Measurements from ENCODE around the gene IL17F. TPM values are rescaled to one million over a fixed set of nuclear protein-coding genes. Genes with fewer than 3 reads are reported as not detected.
A peak's percentile ranks its signal among the peaks of the same experiment; 100 is the strongest.

IL17F gene
- total and polyA plus RNA-seq, 2 experiments from 2014 or later = not detected

DNA sequence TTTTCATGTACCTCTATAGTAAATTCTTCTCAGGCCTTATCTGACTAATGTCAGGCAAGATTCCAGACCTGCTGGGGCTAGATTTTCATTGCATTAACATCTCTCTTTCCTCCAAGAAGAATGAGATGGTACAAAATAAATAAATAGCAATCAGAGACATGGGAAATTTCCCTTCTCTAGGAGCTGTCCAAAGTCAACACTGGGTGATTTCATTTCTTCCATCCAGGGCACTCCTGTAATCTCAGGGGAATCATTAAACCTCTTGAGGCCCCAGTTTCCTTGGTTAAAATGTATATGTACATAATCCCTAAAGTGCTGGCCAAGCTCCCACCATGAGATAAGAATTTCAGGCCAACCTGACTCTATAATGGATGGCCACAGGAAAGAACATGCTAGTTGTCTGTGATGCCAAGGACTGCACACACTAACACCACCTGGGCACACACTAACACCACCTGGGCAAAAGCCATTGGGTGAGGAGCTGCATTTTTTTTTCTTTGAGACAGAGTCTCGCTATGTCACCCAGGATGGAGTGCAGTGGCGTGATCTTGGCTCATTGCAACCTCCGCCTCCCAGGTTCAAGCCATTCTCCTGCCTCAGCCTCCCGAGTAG, 912 bp downstream of the IL17F start:
- Mint-ChIP-seq H3K27ac (no peak overlapping the region), H3K4me1 (no peaks in the 10 kb centered on the region), H3K4me3 (no peak overlapping the region), H3K36me3 (ENCODE audit: low read depth) (no peaks in the 10 kb centered on the region), H3K27me3 (ENCODE audit: insufficient read depth, low read depth, poor library complexity) (no peaks in the 10 kb centered on the region), H3K9me3 (no peaks in the 10 kb centered on the region)
- Histone ChIP-seq H3K79me2 (replicated peaks; ENCODE audit: insufficient read depth) (no peaks in the 10 kb centered on the region), H4K20me1 (replicated peaks; ENCODE audit: insufficient read depth) (no peaks in the 10 kb centered on the region), H3K27ac (ENCODE audit: low read depth) (no peak overlapping the region), H3F3A (replicated peaks; ENCODE audit: low read depth) (no peaks in the 10 kb centered on the region), H3K4me2 (no peak overlapping the region), H3K27me3 (ENCODE audit: insufficient read depth) (no peaks in the 10 kb centered on the region), H3K4me1 (ENCODE audit: insufficient read depth) (no peaks in the 10 kb centered on the region), H3K9me2 (ENCODE audit: insufficient read depth) (peaks cover 6% of the 10 kb centered on the region; the same call in 1 of the 2 replicates), H2AFZ (no peak overlapping the region; the same call in 1 of the 2 replicates), H3K36me3 (ENCODE audit: insufficient read depth) (no peaks in the 10 kb centered on the region), H3K4me3 (no peak overlapping the region)
- DNase-seq (ENCODE audit: low spot score) (no peak), ATAC-seq (no peak)
- TF ChIP-seq, protein P1, sequence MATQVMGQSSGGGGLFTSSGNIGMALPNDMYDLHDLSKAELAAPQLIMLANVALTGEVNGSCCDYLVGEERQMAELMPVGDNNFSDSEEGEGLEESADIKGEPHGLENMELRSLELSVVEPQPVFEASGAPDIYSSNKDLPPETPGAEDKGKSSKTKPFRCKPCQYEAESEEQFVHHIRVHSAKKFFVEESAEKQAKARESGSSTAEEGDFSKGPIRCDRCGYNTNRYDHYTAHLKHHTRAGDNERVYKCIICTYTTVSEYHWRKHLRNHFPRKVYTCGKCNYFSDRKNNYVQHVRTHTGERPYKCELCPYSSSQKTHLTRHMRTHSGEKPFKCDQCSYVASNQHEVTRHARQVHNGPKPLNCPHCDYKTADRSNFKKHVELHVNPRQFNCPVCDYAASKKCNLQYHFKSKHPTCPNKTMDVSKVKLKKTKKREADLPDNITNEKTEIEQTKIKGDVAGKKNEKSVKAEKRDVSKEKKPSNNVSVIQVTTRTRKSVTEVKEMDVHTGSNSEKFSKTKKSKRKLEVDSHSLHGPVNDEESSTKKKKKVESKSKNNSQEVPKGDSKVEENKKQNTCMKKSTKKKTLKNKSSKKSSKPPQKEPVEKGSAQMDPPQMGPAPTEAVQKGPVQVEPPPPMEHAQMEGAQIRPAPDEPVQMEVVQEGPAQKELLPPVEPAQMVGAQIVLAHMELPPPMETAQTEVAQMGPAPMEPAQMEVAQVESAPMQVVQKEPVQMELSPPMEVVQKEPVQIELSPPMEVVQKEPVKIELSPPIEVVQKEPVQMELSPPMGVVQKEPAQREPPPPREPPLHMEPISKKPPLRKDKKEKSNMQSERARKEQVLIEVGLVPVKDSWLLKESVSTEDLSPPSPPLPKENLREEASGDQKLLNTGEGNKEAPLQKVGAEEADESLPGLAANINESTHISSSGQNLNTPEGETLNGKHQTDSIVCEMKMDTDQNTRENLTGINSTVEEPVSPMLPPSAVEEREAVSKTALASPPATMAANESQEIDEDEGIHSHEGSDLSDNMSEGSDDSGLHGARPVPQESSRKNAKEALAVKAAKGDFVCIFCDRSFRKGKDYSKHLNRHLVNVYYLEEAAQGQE (IDR thresholded peaks at IDR 0.05; ENCODE audit: unreplicated experiment) = peak; percentile 44
- TF ChIP-seq NANOG (IDR thresholded peaks at IDR 0.05; ENCODE audit: borderline replicate concordance) = no peak
- TF ChIP-seq EZH2 (IDR thresholded peaks at IDR 0.05; ENCODE audit: low read depth, unreplicated experiment) = no peak

GRCh38 chr6:52241819-52242218, 2.5 kb downstream of the IL17F start:
- Mint-ChIP-seq H3K27ac (no peak overlapping the region), H3K9me3 (no peaks in the 10 kb centered on the region), H3K36me3 (ENCODE audit: low read depth) (no peaks in the 10 kb centered on the region), H3K4me1 (no peaks in the 10 kb centered on the region), H3K4me3 (no peak overlapping the region), H3K27me3 (ENCODE audit: insufficient read depth, low read depth, poor library complexity) (peaks cover 2% of the 10 kb centered on the region)
- no peak overlapping the region for H2AFZ ChIP-seq
- H3K9me2 ChIP-seq (ENCODE audit: insufficient read depth) = no peaks in the 10 kb centered on the region
- no peaks in the 10 kb centered on the region for H3K79me2 ChIP-seq (replicated peaks; ENCODE audit: insufficient read depth)
- no peaks in the 10 kb centered on the region for H4K20me1 ChIP-seq (replicated peaks; ENCODE audit: insufficient read depth)
- H3K36me3 ChIP-seq (ENCODE audit: insufficient read depth) = no peaks in the 10 kb centered on the region
- H3K4me1 ChIP-seq (ENCODE audit: insufficient read depth) = no peaks in the 10 kb centered on the region
- DNase-seq (ENCODE audit: low spot score) (no peak), ATAC-seq (no peak)
- no peaks in the 10 kb centered on the region for H3K27me3 ChIP-seq (ENCODE audit: insufficient read depth)
- H3K4me3 ChIP-seq = no peak overlapping the region
- no peak overlapping the region for H3K4me2 ChIP-seq
- H3F3A ChIP-seq (replicated peaks; ENCODE audit: low read depth) = no peaks in the 10 kb centered on the region
- no peak overlapping the region for H3K27ac ChIP-seq (ENCODE audit: low read depth)
- TF ChIP-seq, protein P2, sequence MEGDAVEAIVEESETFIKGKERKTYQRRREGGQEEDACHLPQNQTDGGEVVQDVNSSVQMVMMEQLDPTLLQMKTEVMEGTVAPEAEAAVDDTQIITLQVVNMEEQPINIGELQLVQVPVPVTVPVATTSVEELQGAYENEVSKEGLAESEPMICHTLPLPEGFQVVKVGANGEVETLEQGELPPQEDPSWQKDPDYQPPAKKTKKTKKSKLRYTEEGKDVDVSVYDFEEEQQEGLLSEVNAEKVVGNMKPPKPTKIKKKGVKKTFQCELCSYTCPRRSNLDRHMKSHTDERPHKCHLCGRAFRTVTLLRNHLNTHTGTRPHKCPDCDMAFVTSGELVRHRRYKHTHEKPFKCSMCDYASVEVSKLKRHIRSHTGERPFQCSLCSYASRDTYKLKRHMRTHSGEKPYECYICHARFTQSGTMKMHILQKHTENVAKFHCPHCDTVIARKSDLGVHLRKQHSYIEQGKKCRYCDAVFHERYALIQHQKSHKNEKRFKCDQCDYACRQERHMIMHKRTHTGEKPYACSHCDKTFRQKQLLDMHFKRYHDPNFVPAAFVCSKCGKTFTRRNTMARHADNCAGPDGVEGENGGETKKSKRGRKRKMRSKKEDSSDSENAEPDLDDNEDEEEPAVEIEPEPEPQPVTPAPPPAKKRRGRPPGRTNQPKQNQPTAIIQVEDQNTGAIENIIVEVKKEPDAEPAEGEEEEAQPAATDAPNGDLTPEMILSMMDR (conservative IDR thresholded peaks at IDR 0.05; ENCODE audit: low read depth in 2 of 2) = no peak
- TF ChIP-seq, protein P3, sequence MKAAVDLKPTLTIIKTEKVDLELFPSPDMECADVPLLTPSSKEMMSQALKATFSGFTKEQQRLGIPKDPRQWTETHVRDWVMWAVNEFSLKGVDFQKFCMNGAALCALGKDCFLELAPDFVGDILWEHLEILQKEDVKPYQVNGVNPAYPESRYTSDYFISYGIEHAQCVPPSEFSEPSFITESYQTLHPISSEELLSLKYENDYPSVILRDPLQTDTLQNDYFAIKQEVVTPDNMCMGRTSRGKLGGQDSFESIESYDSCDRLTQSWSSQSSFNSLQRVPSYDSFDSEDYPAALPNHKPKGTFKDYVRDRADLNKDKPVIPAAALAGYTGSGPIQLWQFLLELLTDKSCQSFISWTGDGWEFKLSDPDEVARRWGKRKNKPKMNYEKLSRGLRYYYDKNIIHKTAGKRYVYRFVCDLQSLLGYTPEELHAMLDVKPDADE (IDR thresholded peaks at IDR 0.05) = no peak
- TF ChIP-seq, protein P4, sequence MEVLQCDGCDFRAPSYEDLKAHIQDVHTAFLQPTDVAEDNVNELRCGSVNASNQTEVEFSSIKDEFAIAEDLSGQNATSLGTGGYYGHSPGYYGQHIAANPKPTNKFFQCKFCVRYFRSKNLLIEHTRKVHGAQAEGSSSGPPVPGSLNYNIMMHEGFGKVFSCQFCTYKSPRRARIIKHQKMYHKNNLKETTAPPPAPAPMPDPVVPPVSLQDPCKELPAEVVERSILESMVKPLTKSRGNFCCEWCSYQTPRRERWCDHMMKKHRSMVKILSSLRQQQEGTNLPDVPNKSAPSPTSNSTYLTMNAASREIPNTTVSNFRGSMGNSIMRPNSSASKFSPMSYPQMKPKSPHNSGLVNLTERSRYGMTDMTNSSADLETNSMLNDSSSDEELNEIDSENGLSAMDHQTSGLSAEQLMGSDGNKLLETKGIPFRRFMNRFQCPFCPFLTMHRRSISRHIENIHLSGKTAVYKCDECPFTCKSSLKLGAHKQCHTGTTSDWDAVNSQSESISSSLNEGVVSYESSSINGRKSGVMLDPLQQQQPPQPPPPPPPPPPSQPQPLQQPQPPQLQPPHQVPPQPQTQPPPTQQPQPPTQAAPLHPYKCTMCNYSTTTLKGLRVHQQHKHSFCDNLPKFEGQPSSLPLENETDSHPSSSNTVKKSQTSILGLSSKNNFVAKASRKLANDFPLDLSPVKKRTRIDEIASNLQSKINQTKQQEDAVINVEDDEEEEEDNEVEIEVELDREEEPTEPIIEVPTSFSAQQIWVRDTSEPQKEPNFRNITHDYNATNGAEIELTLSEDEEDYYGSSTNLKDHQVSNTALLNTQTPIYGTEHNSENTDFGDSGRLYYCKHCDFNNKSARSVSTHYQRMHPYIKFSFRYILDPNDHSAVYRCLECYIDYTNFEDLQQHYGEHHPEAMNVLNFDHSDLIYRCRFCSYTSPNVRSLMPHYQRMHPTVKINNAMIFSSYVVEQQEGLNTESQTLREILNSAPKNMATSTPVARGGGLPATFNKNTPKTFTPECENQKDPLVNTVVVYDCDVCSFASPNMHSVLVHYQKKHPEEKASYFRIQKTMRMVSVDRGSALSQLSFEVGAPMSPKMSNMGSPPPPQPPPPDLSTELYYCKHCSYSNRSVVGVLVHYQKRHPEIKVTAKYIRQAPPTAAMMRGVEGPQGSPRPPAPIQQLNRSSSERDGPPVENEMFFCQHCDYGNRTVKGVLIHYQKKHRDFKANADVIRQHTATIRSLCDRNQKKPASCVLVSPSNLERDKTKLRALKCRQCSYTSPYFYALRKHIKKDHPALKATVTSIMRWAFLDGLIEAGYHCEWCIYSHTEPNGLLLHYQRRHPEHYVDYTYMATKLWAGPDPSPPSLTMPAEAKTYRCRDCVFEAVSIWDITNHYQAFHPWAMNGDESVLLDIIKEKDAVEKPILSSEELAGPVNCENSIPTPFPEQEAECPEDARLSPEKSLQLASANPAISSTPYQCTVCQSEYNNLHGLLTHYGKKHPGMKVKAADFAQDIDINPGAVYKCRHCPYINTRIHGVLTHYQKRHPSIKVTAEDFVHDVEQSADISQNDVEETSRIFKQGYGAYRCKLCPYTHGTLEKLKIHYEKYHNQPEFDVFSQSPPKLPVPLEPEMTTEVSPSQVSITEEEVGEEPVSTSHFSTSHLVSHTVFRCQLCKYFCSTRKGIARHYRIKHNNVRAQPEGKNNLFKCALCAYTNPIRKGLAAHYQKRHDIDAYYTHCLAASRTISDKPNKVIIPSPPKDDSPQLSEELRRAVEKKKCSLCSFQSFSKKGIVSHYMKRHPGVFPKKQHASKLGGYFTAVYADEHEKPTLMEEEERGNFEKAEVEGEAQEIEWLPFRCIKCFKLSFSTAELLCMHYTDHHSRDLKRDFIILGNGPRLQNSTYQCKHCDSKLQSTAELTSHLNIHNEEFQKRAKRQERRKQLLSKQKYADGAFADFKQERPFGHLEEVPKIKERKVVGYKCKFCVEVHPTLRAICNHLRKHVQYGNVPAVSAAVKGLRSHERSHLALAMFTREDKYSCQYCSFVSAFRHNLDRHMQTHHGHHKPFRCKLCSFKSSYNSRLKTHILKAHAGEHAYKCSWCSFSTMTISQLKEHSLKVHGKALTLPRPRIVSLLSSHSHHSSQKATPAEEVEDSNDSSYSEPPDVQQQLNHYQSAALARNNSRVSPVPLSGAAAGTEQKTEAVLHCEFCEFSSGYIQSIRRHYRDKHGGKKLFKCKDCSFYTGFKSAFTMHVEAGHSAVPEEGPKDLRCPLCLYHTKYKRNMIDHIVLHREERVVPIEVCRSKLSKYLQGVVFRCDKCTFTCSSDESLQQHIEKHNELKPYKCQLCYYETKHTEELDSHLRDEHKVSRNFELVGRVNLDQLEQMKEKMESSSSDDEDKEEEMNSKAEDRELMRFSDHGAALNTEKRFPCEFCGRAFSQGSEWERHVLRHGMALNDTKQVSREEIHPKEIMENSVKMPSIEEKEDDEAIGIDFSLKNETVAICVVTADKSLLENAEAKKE (CRISPR knock-in tag; IDR thresholded peaks at IDR 0.05) = no peak
- no peak for TF ChIP-seq JUNB (IDR thresholded peaks at IDR 0.05; ENCODE audit: unreplicated experiment)
- no peak for TF ChIP-seq CREB1 (CRISPR knock-in tag; IDR thresholded peaks at IDR 0.05; ENCODE audit: low read depth)
- no peak for TF ChIP-seq POLR2AphosphoS5 (IDR thresholded peaks at IDR 0.05; ENCODE audit: low read depth)
- TF ChIP-seq EZH2 (IDR thresholded peaks at IDR 0.05; ENCODE audit: low read depth, unreplicated experiment) = no peak

Data from GM23338 (cell line).